Left renal pelvis (tissue), 4 donors: ENCODE results near the gene TIGAR. TPM values are rescaled to one million over a fixed set of nuclear protein-coding genes. Genes with fewer than 3 reads are reported as not detected.

ENCODE experiments used
- DNase-seq, 4 donors: peaks; one replicate each; pipeline ENCODE4 v3.0.0-alpha.2; 2013; ENCODE audit warnings: low read depth in 4 of 4, low spot score in 3 of 4
- polyA plus RNA-seq, 4 donors: library from polyadenylated mRNA; unstranded; fragments of 120-200 nt; gene quantifications; one replicate each; pipeline ENCODE4 v1.2.1, GENCODE V29; 2013; ENCODE audit not compliant: insufficient read length in 4 of 4

Gene TIGAR
- polyA plus RNA-seq, 4 donors: 5.0 to 10.0 (median 8.4) TPM

- no peak for DNase-seq
Observed at GRCh38 chr12:4301932-4302501, 19.0 kb upstream of the TIGAR start.

GRCh38 chr12:4302881-4303280, 18.1 kb upstream of the TIGAR start:
- DNase-seq: no peak

DNA sequence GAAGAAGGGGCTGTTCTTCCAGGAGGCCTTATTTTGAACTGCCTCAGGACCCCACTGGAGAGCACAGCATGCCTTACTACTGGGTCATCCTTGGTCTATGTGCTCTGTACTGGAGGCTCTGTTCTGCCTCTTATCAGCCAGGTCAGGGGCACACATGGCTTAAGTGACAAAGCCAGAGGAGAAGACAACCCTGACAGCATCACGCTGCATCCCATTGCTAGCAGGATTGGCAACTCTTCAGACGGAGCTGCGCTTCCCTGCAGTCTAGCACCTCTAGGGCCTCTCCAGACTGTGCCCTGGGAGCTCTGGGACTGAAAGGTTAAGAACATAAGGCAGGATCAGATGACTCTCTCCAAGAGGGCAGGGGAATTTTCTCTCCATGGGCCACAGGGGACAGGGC, 17.3 kb upstream of the TIGAR start:
- DNase-seq: no peak

DNA sequence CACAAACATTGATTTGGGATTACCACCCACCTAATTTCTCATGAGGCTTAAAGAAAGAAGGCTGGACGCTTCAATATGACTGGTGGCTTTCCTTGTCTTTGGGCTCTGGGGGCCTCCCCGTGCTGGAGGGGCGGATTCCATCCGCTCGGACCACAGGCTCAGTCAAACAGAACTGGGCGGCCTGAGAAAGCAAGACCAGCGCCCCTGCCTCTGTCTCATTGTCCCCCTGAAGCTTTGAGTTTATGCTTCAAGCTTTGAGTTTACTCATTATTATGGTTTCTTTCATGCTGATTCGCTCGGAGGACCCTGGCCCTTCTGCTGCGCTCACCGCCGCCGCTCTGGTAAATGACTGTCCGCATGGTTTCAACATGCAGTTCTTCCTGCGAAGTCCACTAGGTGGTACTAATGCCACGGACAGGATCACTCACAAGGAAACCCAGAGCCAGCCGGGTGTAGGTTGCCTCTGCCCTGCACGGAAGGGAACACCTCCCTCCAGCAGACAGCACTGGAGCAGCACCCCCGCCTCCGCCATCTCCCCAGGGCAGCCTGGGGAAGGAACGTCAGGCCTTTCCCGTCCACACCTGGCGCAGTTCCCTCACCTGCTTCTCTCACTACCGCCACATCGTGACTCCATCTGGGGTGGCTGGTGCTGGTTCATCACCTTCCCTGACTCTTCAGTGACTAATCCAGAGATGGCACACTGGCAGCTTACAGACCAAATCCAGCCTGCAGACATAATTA, 13.2 kb upstream of the TIGAR start:
- DNase-seq: peak in 3 of 4 donors; percentile 63 to 75 (median 64)

DNA sequence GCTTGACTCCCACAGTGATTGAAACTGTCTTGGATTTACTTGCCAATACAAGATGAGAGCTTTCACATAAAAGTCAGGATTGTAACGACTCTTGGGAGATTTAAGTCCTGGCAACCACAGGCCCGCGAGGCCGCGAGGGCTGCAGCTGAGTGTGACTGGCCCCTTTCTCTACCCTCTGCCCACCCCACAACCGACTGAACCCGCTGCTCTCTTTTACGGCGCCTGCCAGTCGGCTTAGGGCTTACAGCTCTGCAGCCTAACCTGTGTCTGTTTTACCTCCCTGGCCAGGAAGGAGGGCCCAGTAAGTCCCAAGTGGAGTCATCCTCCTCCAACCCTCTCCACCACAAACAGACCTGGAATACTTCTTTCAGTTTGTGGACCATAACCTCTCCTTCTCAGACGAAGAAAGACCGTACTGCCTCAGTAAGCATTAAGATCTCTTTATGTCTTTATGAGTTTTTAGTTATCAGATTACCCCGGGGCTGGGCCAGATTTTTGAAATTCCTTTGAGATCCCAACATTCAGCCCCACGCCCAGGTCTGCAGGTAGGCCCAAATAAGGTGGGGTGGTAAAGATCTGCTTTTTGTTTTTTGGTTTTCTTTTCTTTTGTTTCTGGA, 12.6 kb upstream of the TIGAR start:
- no peak for DNase-seq

DNA sequence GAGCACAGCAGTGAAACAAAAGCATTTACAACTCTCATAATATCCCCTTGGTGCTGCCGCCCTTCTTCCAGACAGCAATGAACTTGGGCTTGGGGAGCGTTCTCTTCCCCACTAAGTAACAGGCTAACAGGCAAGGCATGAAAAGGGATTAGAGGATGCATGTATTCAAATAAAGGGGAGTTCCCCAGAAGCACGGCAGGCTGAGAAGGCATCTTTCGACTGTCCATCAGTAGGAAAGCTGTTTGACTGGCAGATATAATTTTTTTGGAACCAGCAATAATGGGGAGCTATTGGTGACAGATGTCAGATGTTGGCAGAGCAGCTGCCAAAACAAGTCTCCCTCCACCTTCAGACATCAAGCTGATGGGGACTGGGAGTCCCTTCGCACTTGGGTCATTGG, 9.2 kb upstream of the TIGAR start:
- no peak for DNase-seq

GRCh38 chr12:4312251-4312650, 8.8 kb upstream of the TIGAR start:
- no peak for DNase-seq

DNA sequence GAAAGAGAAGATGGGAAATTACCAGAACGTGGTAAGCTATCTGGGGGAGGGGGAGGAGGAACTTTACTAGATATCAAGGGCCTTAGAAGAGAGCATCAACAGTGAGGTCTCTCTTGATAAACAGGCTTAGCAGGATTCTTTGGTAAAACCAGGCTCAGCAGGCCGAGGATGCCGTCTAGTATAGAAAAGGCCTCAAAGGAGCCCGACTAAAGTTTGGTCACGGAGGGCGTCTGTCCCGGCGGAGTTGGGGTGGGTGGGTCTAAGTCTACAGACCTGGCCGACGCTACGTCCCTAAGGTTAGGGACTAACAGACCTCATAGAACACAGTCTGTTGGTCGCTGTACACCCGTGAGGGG, 538 bp upstream of the TIGAR start:
- DNase-seq: peak in 1 of 4 donors; percentile 30

DNA sequence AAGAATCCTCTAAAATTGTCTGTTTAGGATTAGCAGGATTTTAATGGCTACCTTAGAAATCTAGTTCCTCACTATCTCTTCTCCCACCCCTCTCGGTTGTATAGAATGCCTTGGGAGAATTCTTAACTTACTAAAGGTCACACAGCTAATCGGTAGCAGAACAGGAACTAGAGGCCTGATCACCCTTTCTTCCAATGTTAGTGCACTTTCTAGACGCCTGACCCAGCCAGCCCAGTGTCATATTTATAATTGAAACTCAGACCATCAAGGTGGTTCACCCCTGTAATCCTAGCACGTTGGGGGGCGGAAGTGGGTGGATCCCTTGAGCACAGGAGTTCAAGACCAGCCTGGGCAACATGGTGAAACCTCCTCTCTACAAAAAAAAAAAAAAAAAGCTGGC, 1.7 kb downstream of the TIGAR start:
- DNase-seq: no peak

- no peak for DNase-seq
Observed at GRCh38 chr12:4323396-4323795, 2.4 kb downstream of the TIGAR start.

GRCh38 chr12:4324366-4324765, 3.4 kb downstream of the TIGAR start:
- no peak for DNase-seq

GRCh38 chr12:4325966-4326365, 5.0 kb downstream of the TIGAR start:
- DNase-seq: no peak

DNA sequence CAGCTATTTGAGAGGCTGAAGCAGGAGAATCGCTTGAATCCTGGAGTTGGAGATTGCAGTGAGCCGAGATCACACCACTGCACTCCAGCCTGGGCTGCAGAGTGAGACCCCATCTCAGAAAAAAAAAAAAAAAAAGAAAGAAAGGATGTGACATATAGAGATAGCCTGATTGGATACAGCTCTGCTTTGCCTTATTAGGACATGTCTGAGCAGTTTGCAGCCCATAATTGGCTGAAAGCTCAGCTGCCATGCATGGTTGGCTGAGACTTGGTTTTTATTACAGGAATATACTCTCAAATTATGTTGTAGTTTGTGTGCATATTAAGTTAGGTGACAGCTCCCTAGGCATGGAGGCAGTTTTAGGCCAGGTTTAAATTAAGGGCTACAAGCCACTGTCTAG, 6.3 kb downstream of the TIGAR start:
- no peak for DNase-seq

GRCh38 chr12:4330203-4330602, 9.2 kb downstream of the TIGAR start:
- DNase-seq: no peak

GRCh38 chr12:4331221-4331620, 10.2 kb downstream of the TIGAR start:
- no peak for DNase-seq

GRCh38 chr12:4331842-4332241, 10.8 kb downstream of the TIGAR start:
- no peak for DNase-seq

DNA sequence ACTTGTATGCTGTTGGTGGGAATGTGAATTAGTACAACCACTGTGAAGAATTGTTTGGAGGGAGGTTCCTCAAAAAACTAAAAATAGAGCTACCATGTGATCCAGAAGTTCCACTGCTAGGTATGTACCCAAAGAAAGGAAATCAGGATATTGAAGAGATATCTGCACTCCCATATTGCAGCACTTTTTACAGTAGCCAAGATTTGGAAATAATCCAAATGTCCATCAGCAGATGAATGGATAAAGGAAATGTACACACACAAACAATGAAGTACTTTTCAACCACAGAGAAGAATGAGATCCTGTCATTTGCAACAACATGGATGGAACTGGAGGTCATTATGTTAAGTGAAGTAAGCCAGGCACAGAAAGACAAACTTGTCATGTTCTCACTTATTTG, 25.9 kb downstream of the TIGAR start:
- DNase-seq: no peak

DNA sequence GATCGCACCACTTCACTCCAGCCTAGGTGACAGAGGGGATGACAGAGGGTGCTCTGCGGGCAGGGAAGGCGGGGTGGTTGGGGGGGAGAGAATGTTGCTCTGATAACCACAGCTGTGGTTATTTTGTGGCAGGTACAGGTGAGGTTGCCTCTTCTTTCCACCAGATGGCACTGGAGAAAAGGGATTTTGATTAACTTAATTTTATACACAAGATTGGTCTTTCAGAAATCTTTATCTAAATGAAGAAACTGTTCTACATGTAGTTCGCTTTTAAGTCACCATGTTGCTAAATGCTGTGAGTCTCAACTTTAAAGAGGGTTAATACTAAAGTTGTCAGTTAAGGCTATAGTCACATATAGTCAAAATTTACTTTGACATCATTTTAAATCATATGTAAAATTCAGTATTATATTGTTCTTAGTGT, 32.8 kb downstream of the TIGAR start:
- peak in 1 of 4 donors; percentile 1 for DNase-seq

- no peak for DNase-seq
Observed at GRCh38 chr12:4355156-4356040, 34.4 kb downstream of the TIGAR start.

DNA sequence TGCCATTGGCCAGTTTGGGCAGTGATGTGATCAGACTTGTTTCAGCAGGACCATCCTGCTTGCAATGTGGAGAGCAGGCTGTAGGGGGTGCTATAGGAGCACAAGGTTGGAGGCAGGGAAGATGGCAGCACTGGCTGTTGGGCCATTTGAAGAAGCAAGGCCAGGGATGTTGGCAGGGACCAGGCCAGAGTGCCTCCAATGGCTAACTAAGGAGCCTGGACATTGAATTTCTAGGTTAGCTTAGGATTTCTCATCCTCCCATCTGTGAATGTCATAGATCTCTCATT, 35.0 kb downstream of the TIGAR start:
- DNase-seq: no peak

- no peak for DNase-seq
Observed at GRCh38 chr12:4366090-4366489, 45.1 kb downstream of the TIGAR start.
